ENCODE results near the gene VWA8.

VWA8 gene

GRCh38 chr13:41549491-41549890 is 411.4 kb downstream of the VWA8 start:
- no peaks in the 10 kb centered on the region for H3K4me1 ChIP-seq
- no peaks in the 10 kb centered on the region for H3K9me3 ChIP-seq
- H3K27me3 ChIP-seq, result no peaks in the 10 kb centered on the region
- H3K36me3 ChIP-seq, result no peaks in the 10 kb centered on the region
- DNase-seq, result no peak
- no peak overlapping the region for H3K4me3 ChIP-seq (ENCODE audit: low read depth, low read length)
- TF ChIP-seq CTCF (IDR thresholded peaks at IDR 0.05; ENCODE audit: low read depth, low read length), result no peak

GRCh38 chr13:41548910-41549309 is 412.0 kb downstream of the VWA8 start:
- Histone ChIP-seq H3K9me3 (no peaks in the 10 kb centered on the region), H3K4me1 (no peaks in the 10 kb centered on the region), H3K4me3 (ENCODE audit: low read depth, low read length) (no peak overlapping the region), H3K36me3 (no peaks in the 10 kb centered on the region), H3K27me3 (no peaks in the 10 kb centered on the region)
- no peak for TF ChIP-seq CTCF (IDR thresholded peaks at IDR 0.05; ENCODE audit: low read depth, low read length)
- no peak for DNase-seq

- Histone ChIP-seq H3K9me3 (no peaks in the 10 kb centered on the region), H3K4me1 (no peaks in the 10 kb centered on the region), H3K27me3 (no peaks in the 10 kb centered on the region), H3K36me3 (no peaks in the 10 kb centered on the region), H3K4me3 (ENCODE audit: low read depth, low read length) (no peak overlapping the region)
- no peak for TF ChIP-seq CTCF (IDR thresholded peaks at IDR 0.05; ENCODE audit: low read depth, low read length)
- DNase-seq, result no peak
These were observed 412.9 kb downstream of the VWA8 start for GRCh38 chr13:41548031-41548430.

- H3K4me1 ChIP-seq, result no peaks in the 10 kb centered on the region
- no peak for DNase-seq
- no peaks in the 10 kb centered on the region for H3K27me3 ChIP-seq
- no peaks in the 10 kb centered on the region for H3K36me3 ChIP-seq
- no peaks in the 10 kb centered on the region for H3K9me3 ChIP-seq
- H3K4me3 ChIP-seq (ENCODE audit: low read depth, low read length), result no peak overlapping the region
- TF ChIP-seq CTCF (IDR thresholded peaks at IDR 0.05; ENCODE audit: low read depth, low read length), result no peak
These were observed 413.5 kb downstream of the VWA8 start for GRCh38 chr13:41547251-41548000.

- Histone ChIP-seq H3K27me3 (no peaks in the 10 kb centered on the region), H3K4me3 (ENCODE audit: low read depth, low read length) (no peak overlapping the region), H3K9me3 (no peaks in the 10 kb centered on the region), H3K36me3 (no peaks in the 10 kb centered on the region), H3K4me1 (no peaks in the 10 kb centered on the region)
- no peak for DNase-seq
- no peak for TF ChIP-seq CTCF (IDR thresholded peaks at IDR 0.05; ENCODE audit: low read depth, low read length)
These were observed 414.3 kb downstream of the VWA8 start for GRCh38 chr13:41546372-41547190.

GRCh38 chr13:41545432-41545707 is 415.5 kb downstream of the VWA8 start:
- DNase-seq, result no peak
- H3K4me3 ChIP-seq (ENCODE audit: low read depth, low read length), result no peak overlapping the region
- H3K36me3 ChIP-seq, result no peaks in the 10 kb centered on the region
- no peaks in the 10 kb centered on the region for H3K4me1 ChIP-seq
- no peaks in the 10 kb centered on the region for H3K9me3 ChIP-seq
- H3K27me3 ChIP-seq, result no peaks in the 10 kb centered on the region
- TF ChIP-seq CTCF (IDR thresholded peaks at IDR 0.05; ENCODE audit: low read depth, low read length), result no peak
